OCI-LY7 (cell line): ENCODE data around the gene C6orf58.

Source experiments
- CTCF ChIP-seq: fragments of 200-600 bp; sonication (generic); conservative IDR thresholded peaks from 2 replicates; pipeline ENCODE4 v1.5.1; 2014; ENCODE audit warnings: mild to moderate bottlenecking, antibody characterized with exemption, low read length, moderate library complexity, mixed read lengths
- EZH2phosphoT487 ChIP-seq: fragments of 200-600 bp; sonication (generic); IDR thresholded peaks from 2 replicates; pipeline ENCODE4 v1.6.1; 2018; ENCODE audit warnings: low read depth, borderline replicate concordance, mild to moderate bottlenecking, mixed run types, antibody characterized with exemption, low read length, moderate library complexity, mixed read lengths

- TF ChIP-seq EZH2phosphoT487 (no peak), CTCF (no peak)
These were observed 13.4 kb downstream of the C6orf58 start for GRCh38 chr6:127590344-127590743.
